GM18870 (cell line): Measurements from ENCODE around the gene ARHGEF19.
"Not testable (repeated sequence)": the region's sequence is repeated elsewhere in the genome, so short reads cannot be mapped to it uniquely, and the experiment has no call there.

Source experiments
- ATAC-seq: cut with Tn5 transposase; IDR thresholded peaks from one replicate; pipeline ENCODE4 v1.9.1; 2021; ENCODE audit warnings: moderate library complexity; ENCODE audit not compliant: unreplicated experiment

Gene ARHGEF19

GRCh38 chr1:16212251-16212961 is at the start of gene ARHGEF19:
Gene ARHGEF19, minus strand, starts transcription at chr1:16212652. Its CDS starts 3,598 bp downstream, at chr1:16209054.
- ATAC-seq, result no peak

- ATAC-seq, result no peak
Observed at GRCh38 chr1:16262067-16262466, 49.6 kb upstream of the ARHGEF19 start.

- no peak for ATAC-seq
Observed at GRCh38 chr1:16260814-16261213, 48.4 kb upstream of the ARHGEF19 start.

GRCh38 chr1:16258591-16259135 is 46.2 kb upstream of the ARHGEF19 start:
- ATAC-seq, result no peak

- no peak for ATAC-seq
Observed at GRCh38 chr1:16257968-16258367, 45.5 kb upstream of the ARHGEF19 start.

GRCh38 chr1:16257556-16257955 is 45.1 kb upstream of the ARHGEF19 start:
- not testable (repeated sequence) for ATAC-seq

- ATAC-seq, result no peak
Observed at GRCh38 chr1:16256478-16256877, 44.0 kb upstream of the ARHGEF19 start.

- no peak for ATAC-seq
Observed at GRCh38 chr1:16254263-16254928, 41.9 kb upstream of the ARHGEF19 start.

- ATAC-seq, result no peak
Observed at GRCh38 chr1:16253332-16253922, 41.0 kb upstream of the ARHGEF19 start.

- no peak for ATAC-seq
Observed at GRCh38 chr1:16252912-16253311, 40.5 kb upstream of the ARHGEF19 start.

- no peak for ATAC-seq
Observed at GRCh38 chr1:16251381-16251780, 38.9 kb upstream of the ARHGEF19 start.

- no peak for ATAC-seq
Observed at GRCh38 chr1:16250524-16251251, 38.2 kb upstream of the ARHGEF19 start.

GRCh38 chr1:16249596-16250241 is 37.3 kb upstream of the ARHGEF19 start:
- ATAC-seq, result no peak

- no peak for ATAC-seq
Observed at GRCh38 chr1:16248603-16249516, 36.4 kb upstream of the ARHGEF19 start.

- ATAC-seq, result no peak
Observed at GRCh38 chr1:16248007-16248436, 35.6 kb upstream of the ARHGEF19 start.

- ATAC-seq, result no peak
Observed at GRCh38 chr1:16247441-16247840, 35.0 kb upstream of the ARHGEF19 start.

GRCh38 chr1:16246961-16247360 is 34.5 kb upstream of the ARHGEF19 start:
- ATAC-seq, result no peak

GRCh38 chr1:16246239-16246638 is 33.8 kb upstream of the ARHGEF19 start:
- ATAC-seq, result not testable (repeated sequence)

- no peak for ATAC-seq
Observed at GRCh38 chr1:16245476-16246196, 33.2 kb upstream of the ARHGEF19 start.
